Measurements from ENCODE around the gene MUC16.
"Not testable (repeated sequence)": the region's sequence is repeated elsewhere in the genome, so short reads cannot be mapped to it uniquely, and the experiment has no call there.

MUC16 gene
- long read RNA-seq, donor 1, result 0 reads
- long read RNA-seq, donor 2, result 0 reads
- long read RNA-seq, donor 3, result 0 reads
- long read RNA-seq, donor 4, result 0 reads
- long read RNA-seq, donor 5, result 0 reads
- long read RNA-seq, donor 6, result 0 reads
- long read RNA-seq, donor 7, result 0 reads
- long read RNA-seq, donor 8, result 0 reads

- DNase-seq, result no peak
Observed at GRCh38 chr19:9009935-9010651, at the start of gene MUC16. TSS of gene MUC16 (minus strand) at chr19:9010409.

- peak; percentile 40 for DNase-seq
Observed at GRCh38 chr19:9058905-9059667, 48.9 kb upstream of the MUC16 start.

GRCh38 chr19:9057505-9058258 lies 47.5 kb upstream of the MUC16 start:
- no peak for DNase-seq

GRCh38 chr19:9056131-9056530 lies 45.9 kb upstream of the MUC16 start:
- not testable (repeated sequence) for DNase-seq

GRCh38 chr19:9054765-9055164 lies 44.6 kb upstream of the MUC16 start:
- no peak for DNase-seq

GRCh38 chr19:9054207-9054606 lies 44.0 kb upstream of the MUC16 start:
- DNase-seq, result no peak

- DNase-seq, result not testable (repeated sequence)
Observed at GRCh38 chr19:9053674-9054073, 43.5 kb upstream of the MUC16 start.

GRCh38 chr19:9052894-9053293 lies 42.7 kb upstream of the MUC16 start:
- no peak for DNase-seq

GRCh38 chr19:9046694-9047093 lies 36.5 kb upstream of the MUC16 start:
- DNase-seq, result no peak

GRCh38 chr19:9044449-9044848 lies 34.2 kb upstream of the MUC16 start:
- DNase-seq, result no peak

GRCh38 chr19:9043524-9043923 lies 33.3 kb upstream of the MUC16 start:
- no peak for DNase-seq

GRCh38 chr19:9041023-9041422 lies 30.8 kb upstream of the MUC16 start:
- DNase-seq, result no peak

- DNase-seq, result no peak
Observed at GRCh38 chr19:9040131-9040530, 29.9 kb upstream of the MUC16 start.

GRCh38 chr19:9039728-9040127 lies 29.5 kb upstream of the MUC16 start:
- no peak for DNase-seq

GRCh38 chr19:9037400-9038062 lies 27.3 kb upstream of the MUC16 start:
- no peak for DNase-seq

- DNase-seq, result no peak
Observed at GRCh38 chr19:9032136-9032631, 22.0 kb upstream of the MUC16 start.

GRCh38 chr19:9018163-9018875 lies 8.1 kb upstream of the MUC16 start:
- no peak for DNase-seq

GRCh38 chr19:9014803-9015202 lies 4.6 kb upstream of the MUC16 start:
- DNase-seq, result no peak

GRCh38 chr19:9013988-9014387 lies 3.8 kb upstream of the MUC16 start:
- DNase-seq, result no peak

GRCh38 chr19:9011875-9012274 lies 1.7 kb upstream of the MUC16 start:
- DNase-seq, result no peak

GRCh38 chr19:9010693-9011092 lies 484 bp upstream of the MUC16 start:
- no peak for DNase-seq

Measured in right kidney (tissue), 9 donors.